ENCODE data around the gene TSEN54.

Gene TSEN54

GRCh38 chr17:75552425-75553294 lies 36.3 kb downstream of the TSEN54 start:
- no peaks in the 10 kb centered on the region for H3K36me3 ChIP-seq
- no peaks in the 10 kb centered on the region for H3K9me3 ChIP-seq
- TF ChIP-seq CTCF (IDR thresholded peaks at IDR 0.05; ENCODE audit: low read depth, low read length): no peak
- H3K27me3 ChIP-seq: no peaks in the 10 kb centered on the region
- H3K4me1 ChIP-seq: peaks cover 6% of the 10 kb centered on the region; the same call in 1 of the 2 replicates
- no peak overlapping the region for H3K4me3 ChIP-seq (ENCODE audit: low read depth, low read length)
- DNase-seq: no peak

- Histone ChIP-seq H3K4me1 (peaks cover 8% of the 10 kb centered on the region; the same call in 1 of the 2 replicates), H3K9me3 (no peaks in the 10 kb centered on the region), H3K27me3 (no peaks in the 10 kb centered on the region), H3K36me3 (no peaks in the 10 kb centered on the region), H3K4me3 (ENCODE audit: low read depth, low read length) (no peak overlapping the region)
- TF ChIP-seq CTCF (IDR thresholded peaks at IDR 0.05; ENCODE audit: low read depth, low read length): no peak
- DNase-seq: no peak
Measured at GRCh38 chr17:75553295-75554110, 37.2 kb downstream of the TSEN54 start.

- Histone ChIP-seq H3K4me1 (peaks cover 8% of the 10 kb centered on the region; the same call in 1 of the 2 replicates), H3K9me3 (no peaks in the 10 kb centered on the region), H3K27me3 (no peaks in the 10 kb centered on the region), H3K36me3 (no peaks in the 10 kb centered on the region), H3K4me3 (ENCODE audit: low read depth, low read length) (no peak overlapping the region)
- no peak for DNase-seq
- no peak for TF ChIP-seq CTCF (IDR thresholded peaks at IDR 0.05; ENCODE audit: low read depth, low read length)
Measured at GRCh38 chr17:75555679-75556153, 39.4 kb downstream of the TSEN54 start.

GRCh38 chr17:75557075-75557851 lies 40.9 kb downstream of the TSEN54 start:
- no peak for TF ChIP-seq CTCF (IDR thresholded peaks at IDR 0.05; ENCODE audit: low read depth, low read length)
- peaks cover 8% of the 10 kb centered on the region; the same call in 1 of the 2 replicates for H3K4me1 ChIP-seq
- DNase-seq: peak; percentile 66
- no peaks in the 10 kb centered on the region for H3K9me3 ChIP-seq
- H3K36me3 ChIP-seq: no peaks in the 10 kb centered on the region
- H3K27me3 ChIP-seq: no peaks in the 10 kb centered on the region
- H3K4me3 ChIP-seq (ENCODE audit: low read depth, low read length): no peak overlapping the region

GRCh38 chr17:75557852-75558665 lies 41.7 kb downstream of the TSEN54 start:
- Histone ChIP-seq H3K36me3 (no peaks in the 10 kb centered on the region), H3K27me3 (no peaks in the 10 kb centered on the region), H3K9me3 (no peaks in the 10 kb centered on the region), H3K4me1 (peaks cover 8% of the 10 kb centered on the region; the same call in 1 of the 2 replicates), H3K4me3 (ENCODE audit: low read depth, low read length) (no peak overlapping the region)
- no peak for DNase-seq
- TF ChIP-seq CTCF (IDR thresholded peaks at IDR 0.05; ENCODE audit: low read depth, low read length): no peak

Measured in BE2C (cell line).